ENCODE data around the gene BTRC. TPM values are rescaled to one million over a fixed set of nuclear protein-coding genes. Genes with fewer than 3 reads are reported as not detected.
A peak's percentile ranks its signal among the peaks of the same experiment; 100 is the strongest.

Gene BTRC
- total RNA-seq, 1 experiment from 2014 or later, result 19.4 TPM

DNA sequence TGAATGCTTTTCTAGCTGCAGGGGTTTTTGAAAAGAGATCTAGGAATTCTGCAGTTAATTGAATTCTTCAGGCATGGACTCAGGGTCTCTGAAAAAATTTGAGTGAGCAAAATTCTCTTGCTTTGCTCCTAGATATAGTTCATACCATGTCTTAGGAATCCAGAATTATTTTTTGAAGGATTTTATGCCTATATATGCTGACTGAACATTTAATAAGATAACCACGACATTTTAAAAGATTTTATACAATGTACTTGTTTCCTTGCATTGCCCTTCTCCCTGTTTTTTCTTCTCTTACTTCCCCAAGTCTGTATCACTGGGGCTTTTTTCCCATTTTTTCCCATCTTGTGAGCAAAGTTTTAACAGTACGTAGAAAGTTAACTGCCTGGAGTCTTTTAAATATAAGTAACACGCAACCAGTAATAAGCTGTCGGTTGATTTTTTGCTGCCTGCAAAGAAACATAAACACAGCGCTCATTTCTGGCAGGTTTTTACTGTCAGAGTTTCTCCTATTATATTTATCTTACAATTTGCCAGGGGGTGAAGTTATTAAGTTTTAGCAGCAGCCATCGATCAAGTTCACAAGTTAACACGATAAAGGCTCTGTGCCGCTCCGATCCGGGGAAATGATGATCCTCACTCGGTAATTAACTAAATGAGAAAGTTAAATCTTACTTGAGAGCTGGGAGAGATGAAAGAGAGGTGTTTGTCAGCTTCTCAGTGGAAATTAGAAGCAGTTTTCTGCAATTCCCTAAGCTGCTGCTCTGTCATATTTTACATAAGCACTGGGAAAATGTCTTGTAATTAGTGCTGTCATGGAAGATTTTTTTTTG lies 153.1 kb downstream of the BTRC start:
- Mint-ChIP-seq H3K27ac (ENCODE audit: low read depth, unreplicated experiment) (no peak overlapping the region), H3K27me3 (ENCODE audit: insufficient read depth, unreplicated experiment) (no peaks in the 10 kb centered on the region), H3K4me1 (ENCODE audit: insufficient read depth, unreplicated experiment) (no peaks in the 10 kb centered on the region), H3K36me3 (ENCODE audit: insufficient read depth, unreplicated experiment) (no peaks in the 10 kb centered on the region), H3K4me3 (ENCODE audit: unreplicated experiment) (no peak overlapping the region), H3K9me3 (ENCODE audit: unreplicated experiment) (no peaks in the 10 kb centered on the region)
- no peak for DNase-seq (ENCODE audit: unreplicated experiment)
- intact Hi-C loops (cut with micrococcal nuclease), result no loop called here
- TF ChIP-seq, protein P1, sequence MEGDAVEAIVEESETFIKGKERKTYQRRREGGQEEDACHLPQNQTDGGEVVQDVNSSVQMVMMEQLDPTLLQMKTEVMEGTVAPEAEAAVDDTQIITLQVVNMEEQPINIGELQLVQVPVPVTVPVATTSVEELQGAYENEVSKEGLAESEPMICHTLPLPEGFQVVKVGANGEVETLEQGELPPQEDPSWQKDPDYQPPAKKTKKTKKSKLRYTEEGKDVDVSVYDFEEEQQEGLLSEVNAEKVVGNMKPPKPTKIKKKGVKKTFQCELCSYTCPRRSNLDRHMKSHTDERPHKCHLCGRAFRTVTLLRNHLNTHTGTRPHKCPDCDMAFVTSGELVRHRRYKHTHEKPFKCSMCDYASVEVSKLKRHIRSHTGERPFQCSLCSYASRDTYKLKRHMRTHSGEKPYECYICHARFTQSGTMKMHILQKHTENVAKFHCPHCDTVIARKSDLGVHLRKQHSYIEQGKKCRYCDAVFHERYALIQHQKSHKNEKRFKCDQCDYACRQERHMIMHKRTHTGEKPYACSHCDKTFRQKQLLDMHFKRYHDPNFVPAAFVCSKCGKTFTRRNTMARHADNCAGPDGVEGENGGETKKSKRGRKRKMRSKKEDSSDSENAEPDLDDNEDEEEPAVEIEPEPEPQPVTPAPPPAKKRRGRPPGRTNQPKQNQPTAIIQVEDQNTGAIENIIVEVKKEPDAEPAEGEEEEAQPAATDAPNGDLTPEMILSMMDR (IDR thresholded peaks at IDR 0.05; ENCODE audit: unreplicated experiment), result no peak
- BruUV-seq (replicated peaks), result no TSS peak
- ChIA-PET POLR2A (interaction anchor here (0.7 kb wide), 1 partner anchor 734 kb away, joined by 3 read pairs; no protein-coding TSS in a partner anchor), CTCF (interaction anchor here (0.9 to 1.1 kb wide), 6 partner anchors 8 to 293 kb away, joined by 3 to 5 read pairs (median 4); no protein-coding TSS in a partner anchor)

DNA sequence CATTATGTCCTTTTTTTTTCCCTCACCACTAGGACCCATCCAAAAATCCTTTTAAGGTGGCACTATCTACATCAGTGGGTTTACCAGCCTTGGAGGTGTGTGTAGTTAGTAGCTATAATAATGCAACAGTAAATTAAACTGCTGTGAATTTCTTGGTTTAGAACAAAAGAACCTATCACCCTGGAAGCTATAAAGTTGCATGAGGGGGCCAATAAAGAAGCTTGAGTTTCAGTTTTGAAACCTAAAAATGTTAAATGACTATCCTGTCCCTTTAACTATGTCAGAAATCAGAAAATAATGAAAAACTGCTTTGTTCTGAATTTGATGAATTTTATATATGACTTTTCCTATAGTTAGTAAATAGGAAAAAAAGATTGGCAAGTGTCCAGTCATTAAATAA lies 153.9 kb downstream of the BTRC start:
- POLR2A ChIA-PET, result interaction anchor here (0.6 to 0.9 kb wide), 2 partner anchors 12 to 293 kb away, joined by 3 to 6 read pairs; no protein-coding TSS in a partner anchor
- Mint-ChIP-seq H3K4me1 (ENCODE audit: insufficient read depth, unreplicated experiment) (no peaks in the 10 kb centered on the region), H3K27ac (ENCODE audit: low read depth, unreplicated experiment) (no peak overlapping the region), H3K36me3 (ENCODE audit: insufficient read depth, unreplicated experiment) (no peaks in the 10 kb centered on the region), H3K27me3 (ENCODE audit: insufficient read depth, unreplicated experiment) (no peaks in the 10 kb centered on the region), H3K4me3 (ENCODE audit: unreplicated experiment) (no peak overlapping the region), H3K9me3 (ENCODE audit: unreplicated experiment) (no peaks in the 10 kb centered on the region)
- BruUV-seq (replicated peaks), result no TSS peak
- TF ChIP-seq, protein P1 (IDR thresholded peaks at IDR 0.05; ENCODE audit: unreplicated experiment), result no peak
- DNase-seq (ENCODE audit: unreplicated experiment), result no peak
- intact Hi-C loops (cut with micrococcal nuclease), result no loop called here
- CTCF ChIA-PET, result interaction anchor here (0.9 to 1.1 kb wide), 3 partner anchors 13 to 293 kb away, joined by 3 to 5 read pairs (median 4); no protein-coding TSS in a partner anchor

DNA sequence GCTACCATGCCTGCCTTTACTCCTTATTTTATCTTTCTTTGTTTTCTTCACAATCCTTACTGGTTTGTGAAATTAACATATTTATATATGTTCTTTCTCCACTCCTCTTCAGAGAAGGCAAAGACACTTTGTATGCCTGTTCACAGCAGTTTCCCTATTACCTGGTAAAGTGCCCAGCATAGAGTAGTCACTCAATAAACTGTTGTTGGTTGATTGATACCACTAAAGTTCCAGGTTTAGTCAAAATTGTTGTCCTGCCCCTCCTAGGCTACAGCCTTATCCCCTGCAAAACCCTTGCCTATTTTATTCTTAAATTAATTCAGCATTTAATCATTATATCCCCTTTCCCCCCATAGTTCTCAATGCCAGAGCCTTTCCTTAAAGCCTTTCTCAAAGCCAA lies 158.0 kb downstream of the BTRC start:
- TF ChIP-seq, protein P1 (IDR thresholded peaks at IDR 0.05; ENCODE audit: unreplicated experiment), result no peak
- POLR2A ChIA-PET, result no interaction called here
- Mint-ChIP-seq H3K36me3 (ENCODE audit: insufficient read depth, unreplicated experiment) (no peaks in the 10 kb centered on the region), H3K9me3 (ENCODE audit: unreplicated experiment) (no peaks in the 10 kb centered on the region), H3K4me1 (ENCODE audit: insufficient read depth, unreplicated experiment) (no peaks in the 10 kb centered on the region), H3K4me3 (ENCODE audit: unreplicated experiment) (no peak overlapping the region), H3K27me3 (ENCODE audit: insufficient read depth, unreplicated experiment) (no peaks in the 10 kb centered on the region), H3K27ac (ENCODE audit: low read depth, unreplicated experiment) (no peak overlapping the region)
- BruUV-seq (replicated peaks), result no TSS peak
- CTCF ChIA-PET, result interaction anchor here (0.6 to 1.7 kb wide), 2 partner anchors 45 to 868 kb away, joined by 3 to 4 read pairs; no protein-coding TSS in a partner anchor
- intact Hi-C loops (cut with micrococcal nuclease), result no loop called here
- no peak for DNase-seq (ENCODE audit: unreplicated experiment)

DNA sequence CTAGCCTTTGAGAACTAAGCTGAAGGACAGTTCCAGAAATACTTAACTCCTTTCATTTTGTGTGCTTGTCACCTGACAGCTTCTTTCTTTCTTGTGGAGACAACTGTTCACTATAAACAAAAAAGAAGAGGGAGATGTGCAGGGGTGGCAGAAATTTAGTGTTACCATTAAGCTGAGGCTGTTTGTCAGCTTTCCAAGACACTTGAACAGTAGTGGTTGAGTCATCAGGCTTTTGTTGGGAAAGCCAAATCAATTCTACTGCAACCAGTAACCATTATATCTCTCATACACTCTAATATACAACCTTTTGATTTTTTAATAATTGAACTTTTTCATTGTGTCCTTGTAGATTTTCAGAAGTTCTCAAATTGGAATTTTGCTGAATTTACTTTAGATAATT lies 158.8 kb downstream of the BTRC start:
- H3K9me3 Mint-ChIP-seq (ENCODE audit: unreplicated experiment), result no peaks in the 10 kb centered on the region
- ChIA-PET CTCF (interaction anchor here (0.6 to 1.7 kb wide), 2 partner anchors 46 to 341 kb away, joined by 3 to 4 read pairs; no protein-coding TSS in a partner anchor), POLR2A (interaction anchor here (0.6 kb wide), 1 partner anchor 98 kb away, joined by 3 read pairs; no protein-coding TSS in a partner anchor)
- TF ChIP-seq, protein P1 (IDR thresholded peaks at IDR 0.05; ENCODE audit: unreplicated experiment), result no peak
- H3K4me3 Mint-ChIP-seq (ENCODE audit: unreplicated experiment), result no peak overlapping the region
- DNase-seq (ENCODE audit: unreplicated experiment), result peak; percentile 52
- intact Hi-C loops (cut with micrococcal nuclease), result no loop called here
- BruUV-seq (replicated peaks), result no TSS peak
- no peaks in the 10 kb centered on the region for H3K36me3 Mint-ChIP-seq (ENCODE audit: insufficient read depth, unreplicated experiment)
- H3K4me1 Mint-ChIP-seq (ENCODE audit: insufficient read depth, unreplicated experiment), result no peaks in the 10 kb centered on the region
- no peak overlapping the region for H3K27ac Mint-ChIP-seq (ENCODE audit: low read depth, unreplicated experiment)
- no peaks in the 10 kb centered on the region for H3K27me3 Mint-ChIP-seq (ENCODE audit: insufficient read depth, unreplicated experiment)
